GM12873 (cell line): ENCODE results near the gene FRY.
A peak's percentile ranks its signal among the peaks of the same experiment; 100 is the strongest.

ENCODE experiments used
- TF ChIP-seq, protein P1 (sequence below): IDR thresholded peaks from 2 replicates; pipeline ENCODE4 v1.5.1; 2012; ENCODE audit warnings: low read depth, mild to moderate bottlenecking, moderate library complexity, low read length, control low read depth; ENCODE audit not compliant: insufficient read depth; ENCODE audit errors: missing control alignments

FRY gene

DNA sequence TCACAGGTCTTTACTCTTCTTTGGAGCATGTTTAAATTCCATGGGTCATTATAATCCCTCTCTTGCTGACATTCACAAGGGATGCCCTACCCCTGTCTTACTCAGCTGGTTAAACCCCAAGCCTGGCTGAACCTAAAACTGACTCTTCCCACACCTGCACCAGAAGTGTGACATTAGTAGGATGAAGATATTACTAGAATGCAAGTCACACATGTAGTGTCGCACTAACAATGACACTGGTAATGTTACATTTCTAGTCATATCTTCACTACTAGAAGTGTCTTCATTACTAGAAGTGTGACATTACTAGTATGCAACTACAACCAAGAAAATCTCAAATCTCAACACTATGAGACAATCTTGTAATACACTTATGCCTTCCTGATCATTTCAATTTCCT lies 269.3 kb downstream of the FRY start:
- TF ChIP-seq, protein P1, sequence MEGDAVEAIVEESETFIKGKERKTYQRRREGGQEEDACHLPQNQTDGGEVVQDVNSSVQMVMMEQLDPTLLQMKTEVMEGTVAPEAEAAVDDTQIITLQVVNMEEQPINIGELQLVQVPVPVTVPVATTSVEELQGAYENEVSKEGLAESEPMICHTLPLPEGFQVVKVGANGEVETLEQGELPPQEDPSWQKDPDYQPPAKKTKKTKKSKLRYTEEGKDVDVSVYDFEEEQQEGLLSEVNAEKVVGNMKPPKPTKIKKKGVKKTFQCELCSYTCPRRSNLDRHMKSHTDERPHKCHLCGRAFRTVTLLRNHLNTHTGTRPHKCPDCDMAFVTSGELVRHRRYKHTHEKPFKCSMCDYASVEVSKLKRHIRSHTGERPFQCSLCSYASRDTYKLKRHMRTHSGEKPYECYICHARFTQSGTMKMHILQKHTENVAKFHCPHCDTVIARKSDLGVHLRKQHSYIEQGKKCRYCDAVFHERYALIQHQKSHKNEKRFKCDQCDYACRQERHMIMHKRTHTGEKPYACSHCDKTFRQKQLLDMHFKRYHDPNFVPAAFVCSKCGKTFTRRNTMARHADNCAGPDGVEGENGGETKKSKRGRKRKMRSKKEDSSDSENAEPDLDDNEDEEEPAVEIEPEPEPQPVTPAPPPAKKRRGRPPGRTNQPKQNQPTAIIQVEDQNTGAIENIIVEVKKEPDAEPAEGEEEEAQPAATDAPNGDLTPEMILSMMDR, result no peak

DNA sequence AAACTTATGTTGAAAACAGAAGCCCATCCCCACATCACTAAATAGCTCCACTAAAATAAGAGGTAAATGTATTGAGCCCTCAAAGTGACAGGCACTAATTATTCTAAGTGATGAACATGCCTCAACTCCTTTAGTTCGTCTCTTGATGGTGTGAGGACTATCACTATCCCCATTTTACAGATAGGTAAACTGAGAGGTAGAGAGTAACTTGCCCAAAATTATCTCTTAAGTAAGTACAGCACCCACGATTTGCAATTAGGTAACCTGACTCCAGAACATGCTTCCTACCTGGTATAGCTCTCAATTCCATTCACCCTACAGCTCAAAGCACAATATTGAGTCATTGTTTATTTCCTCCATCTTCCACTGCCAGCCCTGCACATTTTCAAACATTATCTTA lies 270.9 kb downstream of the FRY start:
- TF ChIP-seq, protein P1, result no peak

DNA sequence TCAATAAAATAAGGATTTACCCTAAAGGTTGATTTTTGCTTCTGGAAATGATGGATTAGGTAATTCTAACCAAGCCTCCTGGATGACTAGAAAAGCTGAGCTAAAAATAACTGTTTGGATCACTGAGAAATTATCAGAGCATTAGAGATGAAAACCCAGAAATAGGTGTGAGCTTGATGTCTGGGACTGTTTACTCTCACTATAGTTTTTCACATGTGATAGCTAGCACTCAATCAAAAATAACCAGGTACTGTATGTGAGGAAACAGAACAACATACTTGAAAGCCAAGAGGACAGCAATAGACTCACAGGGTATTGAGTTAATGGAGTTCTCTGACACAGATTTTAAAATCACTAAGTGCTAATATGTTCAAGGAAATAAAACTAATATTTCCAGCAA lies 274.1 kb downstream of the FRY start:
- TF ChIP-seq, protein P1, result no peak

DNA sequence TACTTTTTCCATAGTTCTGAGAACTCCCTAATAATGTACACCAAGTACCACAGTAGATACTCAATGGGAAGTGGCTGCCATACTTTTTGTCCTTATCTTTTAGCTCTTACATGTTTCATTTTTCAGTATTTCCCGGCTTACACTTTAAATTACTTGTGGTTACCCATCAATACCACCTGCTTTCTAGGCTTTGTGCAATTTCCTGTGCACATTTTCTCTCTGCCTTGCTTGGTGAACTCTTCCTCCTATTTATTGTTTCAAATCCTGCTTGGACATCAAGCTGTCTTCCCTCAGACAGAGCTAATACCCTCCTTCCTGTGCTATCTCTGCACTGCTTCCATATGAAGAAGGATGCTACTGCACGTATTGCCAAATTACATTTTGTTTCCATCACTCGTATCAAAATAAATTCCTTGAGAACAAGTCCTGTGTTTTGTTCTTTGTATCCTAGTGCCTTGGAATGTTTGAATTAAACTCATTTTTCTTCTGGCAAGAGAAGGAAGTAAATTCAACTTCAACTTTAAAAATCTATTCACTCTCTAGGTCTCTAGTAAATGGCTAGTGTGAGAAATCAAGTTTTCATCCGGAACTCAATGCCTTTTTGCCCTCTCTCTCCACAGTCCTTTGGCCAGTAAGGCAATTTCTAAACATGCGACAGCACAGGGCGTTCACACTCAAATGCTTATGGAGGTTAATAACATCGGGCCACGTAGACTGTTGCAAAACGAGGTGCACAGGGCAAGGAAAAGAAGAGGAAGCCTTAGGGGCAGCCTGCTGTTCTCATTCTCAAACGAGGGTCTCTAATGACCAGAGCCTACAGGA lies 277.9 kb downstream of the FRY start:
- TF ChIP-seq, protein P1, result no peak

DNA sequence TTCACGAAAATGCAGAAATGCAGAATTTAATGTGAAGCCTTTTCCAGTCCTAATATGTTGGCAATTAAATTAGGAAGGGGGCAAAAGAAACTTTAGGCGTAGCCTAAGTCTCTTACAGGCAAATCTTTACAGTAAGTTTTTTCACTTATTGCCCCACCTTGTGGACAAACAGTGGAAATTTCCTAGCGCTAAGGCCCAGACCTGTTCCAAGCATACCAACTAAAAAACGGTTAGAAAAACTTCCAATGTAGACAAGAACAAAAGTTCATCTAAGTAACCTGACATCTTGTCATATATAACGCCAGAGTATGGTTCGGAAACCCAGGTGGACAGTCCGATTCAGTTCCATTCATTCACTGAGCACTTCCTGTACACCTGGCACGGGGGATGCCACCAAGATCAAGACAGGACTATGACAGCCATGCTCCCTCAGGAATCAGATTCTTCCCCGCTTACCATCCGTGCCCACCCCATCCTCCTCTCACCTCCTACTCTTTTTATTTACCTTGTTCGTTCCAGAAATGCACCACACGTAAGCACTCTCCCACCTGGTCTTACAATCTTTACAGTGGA lies 278.6 kb downstream of the FRY start:
- TF ChIP-seq, protein P1, result peak; percentile 69

DNA sequence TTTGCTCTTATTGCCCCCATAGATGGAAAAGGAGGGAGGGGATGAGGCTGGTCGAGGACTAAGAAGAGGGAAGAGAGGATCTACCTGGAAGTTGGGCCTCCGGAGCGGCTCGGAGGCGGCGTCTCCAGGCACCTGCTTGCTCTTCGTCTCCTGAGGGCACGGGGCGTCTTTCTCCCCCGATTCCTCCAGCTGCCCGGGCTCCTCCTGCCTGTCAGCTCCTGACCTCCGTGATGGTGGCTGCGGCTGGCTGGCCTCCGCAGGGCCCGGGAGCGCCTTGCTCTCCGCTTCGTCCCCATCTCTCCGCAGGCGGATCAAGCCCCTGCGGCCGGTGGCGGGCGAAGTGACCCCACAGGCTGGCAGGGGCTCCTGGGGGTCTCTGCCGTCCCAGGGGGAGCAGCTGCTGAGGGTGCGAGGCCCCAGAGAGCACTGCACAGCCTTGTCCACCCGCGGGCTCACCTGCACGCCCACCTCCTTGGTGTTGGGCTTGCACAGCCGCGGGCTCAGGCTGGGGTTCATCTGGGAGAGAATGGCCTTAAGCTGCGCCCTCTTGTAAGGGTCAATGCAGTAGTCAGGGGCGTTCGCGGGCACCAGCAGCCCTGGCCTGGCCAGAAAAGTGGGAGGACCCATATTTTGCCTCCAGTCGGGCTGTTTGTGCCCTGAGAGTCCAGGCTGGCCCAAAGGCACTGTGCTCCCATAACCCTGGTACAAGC lies 279.8 kb downstream of the FRY start:
- TF ChIP-seq, protein P1, result no peak

DNA sequence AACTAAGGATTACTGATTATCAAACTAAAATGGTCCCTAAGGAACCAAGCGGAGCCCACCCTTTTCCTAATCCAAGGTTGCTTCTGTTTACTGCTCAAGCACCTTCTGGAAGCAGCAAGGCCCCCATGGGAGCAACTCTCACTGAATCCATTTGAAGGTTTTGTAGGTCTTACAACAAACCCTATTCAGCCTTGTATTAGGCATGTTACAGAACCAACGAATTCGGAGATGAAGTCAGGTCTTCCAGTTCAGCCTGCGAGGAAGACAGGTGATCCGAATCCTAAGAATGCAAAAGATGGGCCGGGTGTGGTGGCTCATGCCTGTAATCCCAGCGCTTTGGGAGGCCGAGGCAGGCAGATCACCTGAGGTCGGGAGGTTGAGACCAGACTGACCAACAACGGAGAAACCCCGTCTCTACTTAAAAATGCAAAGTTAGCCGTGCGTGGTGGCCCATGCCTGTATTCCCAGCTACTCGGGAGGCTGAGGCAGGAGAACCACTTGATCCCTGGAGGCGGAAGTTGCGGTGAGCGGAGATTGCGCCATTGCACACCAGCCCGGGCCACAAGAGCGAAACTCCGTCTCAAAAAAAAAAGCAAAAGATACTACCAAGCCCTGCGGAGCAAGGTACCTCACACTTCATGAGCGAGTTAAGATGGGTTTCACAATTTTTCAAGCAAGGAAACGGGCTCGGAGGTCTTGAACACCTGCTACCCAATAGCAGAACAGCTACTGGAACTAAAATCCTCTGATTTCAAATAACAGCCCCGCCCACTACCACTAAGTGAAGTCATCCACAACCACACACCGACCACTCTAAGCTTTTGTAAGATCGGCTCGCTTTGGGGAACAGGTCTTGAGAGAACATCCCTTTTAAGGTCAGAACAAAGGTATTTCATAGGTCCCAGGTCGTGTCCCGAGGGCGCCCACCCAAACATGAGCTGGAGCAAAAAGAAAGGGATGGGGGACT lies 283.0 kb downstream of the FRY start:
- TF ChIP-seq, protein P1, result no peak
